T47D (cell line): Measurements from ENCODE around the gene PLEKHM1.

Experiments
- DNase-seq, 2 experiments: peaks; one replicate each; pipeline versions ENCODE4 v3.0.0 to v3.0.0-alpha.2; 2011 to 2012; ENCODE audit warnings: low read depth in 1 of 2, low spot score in 1 of 2
- JUND ChIP-seq: IDR thresholded peaks from 2 replicates; pipeline ENCODE4 v1.6.1; 2012; ENCODE audit warnings: low read depth
- in situ Hi-C: cut with HindIII; loops from 2 replicates; pipeline ENCODE4 v1.10.0; 2016; ENCODE audit warnings: low sequenced_read_pairs, low pct_unique_long_range_greater_than_20kb

Gene PLEKHM1

GRCh38 chr17:45428050-45428617, 62.4 kb downstream of the PLEKHM1 start:
- DNase-seq, result peak; percentile 87 to 92
- TF ChIP-seq JUND, result no peak
- in situ Hi-C loops, result no loop called here

- in situ Hi-C loops, result no loop called here
- TF ChIP-seq JUND, result no peak
- DNase-seq, result no peak
These were observed 63.2 kb downstream of the PLEKHM1 start for GRCh38 chr17:45427181-45427835.

GRCh38 chr17:45426561-45426960, 64.0 kb downstream of the PLEKHM1 start:
- DNase-seq, result no peak
- in situ Hi-C loops, result no loop called here
- TF ChIP-seq JUND, result no peak

- TF ChIP-seq JUND, result no peak
- no peak for DNase-seq
- in situ Hi-C loops, result no loop called here
These were observed 64.5 kb downstream of the PLEKHM1 start for GRCh38 chr17:45425984-45426413.

DNA sequence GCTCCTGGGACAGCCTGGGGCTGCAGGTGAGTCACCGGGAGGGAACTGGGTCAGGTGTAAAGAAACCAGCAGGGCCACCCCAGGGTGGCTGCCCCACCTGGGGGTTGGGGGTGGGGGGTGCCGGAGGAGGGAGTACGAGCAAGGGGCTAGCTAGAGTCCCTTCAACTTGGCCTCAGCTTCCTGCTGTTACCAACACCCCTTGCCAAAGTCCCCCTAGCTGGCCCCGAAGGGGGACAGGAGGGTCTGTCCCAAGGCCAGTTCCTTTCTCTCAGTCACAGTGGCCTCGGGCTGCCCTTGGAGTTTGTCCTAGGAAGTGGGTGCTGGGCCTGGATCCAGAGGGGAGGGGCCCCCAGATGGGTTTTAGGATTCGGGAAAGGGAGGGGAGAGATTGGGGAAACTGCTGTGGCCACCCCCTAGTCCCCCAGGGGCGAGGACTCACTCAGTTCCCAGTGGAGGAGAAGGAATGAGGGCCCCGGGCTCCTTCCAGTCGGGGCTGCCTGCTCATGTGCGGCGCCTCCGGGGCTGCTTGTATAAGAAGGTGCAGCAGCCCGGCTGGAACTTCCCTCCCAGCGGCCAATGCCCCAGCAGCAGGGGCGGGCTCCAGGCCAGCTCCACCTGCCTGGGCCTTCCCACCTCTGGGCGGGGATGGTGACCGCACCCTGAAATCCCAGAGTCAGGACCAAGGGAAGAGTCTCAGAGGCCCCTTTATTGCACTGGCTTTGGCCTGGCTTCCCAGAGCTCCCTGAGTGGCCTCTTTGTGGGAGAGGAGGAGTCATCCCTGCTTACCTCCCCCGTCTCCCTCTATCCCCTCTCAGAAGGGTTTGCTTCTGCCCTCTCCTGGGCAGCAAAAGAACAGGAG, 65.2 kb downstream of the PLEKHM1 start:
- TF ChIP-seq JUND, result no peak
- peak; percentile 90 to 99 for DNase-seq
- in situ Hi-C loops, result no loop called here

GRCh38 chr17:45424769-45425124, 65.8 kb downstream of the PLEKHM1 start:
- in situ Hi-C loops, result no loop called here
- TF ChIP-seq JUND, result no peak
- DNase-seq, result no peak

DNA sequence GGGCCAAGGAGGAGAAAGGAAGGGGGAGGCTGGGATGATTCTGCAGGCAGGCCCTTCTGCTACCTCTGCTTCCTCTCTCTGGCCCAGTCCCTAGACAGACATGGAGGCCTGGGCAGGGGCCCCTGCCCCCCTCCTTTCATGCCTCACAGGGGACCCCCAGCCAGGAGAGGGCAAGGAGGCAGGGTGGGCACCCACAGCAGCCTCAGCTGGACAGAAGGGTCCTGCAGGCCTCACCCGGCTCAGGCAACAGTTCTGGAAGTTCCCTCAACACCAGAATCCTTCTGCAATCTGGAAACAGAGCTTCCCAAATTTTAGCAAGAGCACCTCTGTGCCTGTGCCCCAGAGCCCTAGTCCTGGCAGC, 66.6 kb downstream of the PLEKHM1 start:
- no peak for TF ChIP-seq JUND
- DNase-seq, result no peak
- in situ Hi-C loops, result no loop called here

GRCh38 chr17:45423304-45423974, 67.1 kb downstream of the PLEKHM1 start:
- in situ Hi-C loops, result no loop called here
- TF ChIP-seq JUND, result no peak
- DNase-seq, result no peak

DNA sequence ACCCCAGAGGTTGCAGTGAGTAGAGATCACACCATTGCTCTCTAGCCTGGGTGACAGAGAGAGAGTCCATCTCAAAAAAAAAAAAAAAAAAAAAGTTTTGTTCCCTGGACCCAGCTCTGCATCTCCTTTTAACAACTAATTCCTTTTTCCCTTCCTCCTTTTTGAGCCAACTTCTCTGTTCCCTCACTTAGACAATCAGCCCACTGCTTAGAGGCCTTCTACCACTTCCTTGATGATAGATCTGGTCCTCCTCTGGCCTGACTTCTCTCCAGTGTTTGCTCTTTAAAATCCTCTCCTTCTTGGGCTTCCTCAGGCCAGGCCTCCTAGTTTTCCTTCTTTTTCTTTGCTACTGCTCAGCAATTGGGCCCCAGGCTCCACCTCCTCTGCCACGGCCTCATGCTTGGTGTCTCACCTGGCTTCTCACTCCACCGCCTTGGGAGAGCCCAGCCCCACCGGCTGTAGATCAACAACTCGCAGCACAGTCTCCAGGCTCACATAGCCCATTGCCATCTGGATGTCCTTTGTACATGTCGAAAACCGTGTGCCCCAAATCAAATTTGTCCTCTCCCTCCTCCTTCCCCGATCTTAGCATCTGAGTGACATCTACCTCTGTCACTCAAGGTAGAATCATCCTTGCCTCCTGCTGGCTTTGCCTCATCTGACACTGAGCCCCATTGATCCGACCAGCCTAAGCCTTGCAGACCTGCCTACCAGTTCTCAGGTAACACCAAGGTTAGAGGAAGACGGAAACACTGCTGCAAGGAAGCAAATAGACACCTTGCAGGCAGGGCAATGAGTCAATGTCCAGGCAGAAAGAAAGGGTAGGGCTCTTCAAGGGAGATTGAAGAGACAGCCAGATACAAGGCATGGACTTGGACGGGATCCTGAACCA, 75.3 kb downstream of the PLEKHM1 start:
- in situ Hi-C loops, result no loop called here
- DNase-seq, result peak; percentile 34 to 78
- no peak for TF ChIP-seq JUND

DNA sequence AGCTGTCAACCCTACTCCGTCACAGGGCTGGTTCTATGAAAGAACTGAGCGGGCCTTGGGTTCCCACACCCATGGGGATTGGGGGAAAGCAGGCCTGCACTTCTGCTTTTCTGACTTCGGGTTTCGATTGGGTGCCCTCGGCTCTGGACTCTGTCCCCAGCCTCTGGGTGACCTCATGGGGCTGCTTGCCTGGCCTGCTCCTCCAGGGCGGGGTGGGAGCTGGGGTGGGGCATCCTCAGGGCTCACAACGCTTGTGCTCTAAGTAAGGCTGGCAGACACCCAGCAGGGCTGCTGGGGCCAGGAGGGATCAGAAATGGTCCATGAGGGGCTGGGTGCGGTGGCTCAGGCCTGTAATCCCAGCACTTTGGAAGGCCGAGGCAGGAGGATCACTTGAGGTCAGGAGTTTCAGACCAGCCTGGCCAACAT, 77.0 kb downstream of the PLEKHM1 start:
- TF ChIP-seq JUND, result no peak
- in situ Hi-C loops, result no loop called here
- no peak for DNase-seq

- peak in 1 of 2 experiments; percentile 44 for DNase-seq
- no peak for TF ChIP-seq JUND
- in situ Hi-C loops, result no loop called here
These were observed 79.0 kb downstream of the PLEKHM1 start for GRCh38 chr17:45411348-45412105.
